SK-N-SH (cell line): Measurements from ENCODE around the gene KY.

Experiments used
- ELF1 ChIP-seq: IDR thresholded peaks from 2 replicates; pipeline ENCODE4 v1.4.0; 2012
- EZH2phosphoT487 ChIP-seq: fragments of 200-600 bp; sonication (generic); IDR thresholded peaks from 2 replicates; pipeline ENCODE4 v1.6.1; 2017; ENCODE audit warnings: low read depth, mixed run types, mild to moderate bottlenecking, antibody characterized with exemption, moderate library complexity, borderline replicate concordance
- JUND ChIP-seq: IDR thresholded peaks from 2 replicates; pipeline ENCODE4 v1.4.0; 2012
- MXI1 ChIP-seq: IDR thresholded peaks from 2 replicates; pipeline ENCODE4 v1.6.1; 2012; ENCODE audit warnings: mild to moderate bottlenecking, low read depth, low read length, improper control_type of control experiment
- POLR2AphosphoS5 ChIP-seq: IDR thresholded peaks from 2 replicates; pipeline ENCODE4 v1.6.1; 2012; ENCODE audit warnings: low read depth, low read length
- RFX5 ChIP-seq: IDR thresholded peaks from 2 replicates; pipeline ENCODE4 v1.6.1; 2012; ENCODE audit warnings: mild to moderate bottlenecking, improper control_type of control experiment, low read length
- RXRA ChIP-seq: IDR thresholded peaks from 2 replicates; pipeline ENCODE4 v1.4.0; 2012; ENCODE audit warnings: low read depth, mild to moderate bottlenecking, borderline replicate concordance
- TAF1 ChIP-seq: IDR thresholded peaks from 2 replicates; pipeline ENCODE4 v1.6.1; 2012; ENCODE audit warnings: low read depth, mild to moderate bottlenecking, low read length, moderate library complexity, borderline replicate concordance
- TEAD4 ChIP-seq: IDR thresholded peaks from 2 replicates; pipeline ENCODE4 v1.4.0; 2012; ENCODE audit warnings: mild to moderate bottlenecking, borderline replicate concordance; ENCODE audit not compliant: insufficient read depth
- YY1 ChIP-seq: IDR thresholded peaks from 2 replicates; pipeline ENCODE4 v1.4.0; 2012; ENCODE audit warnings: low read depth, mild to moderate bottlenecking
- TF ChIP-seq, protein P1 (sequence below): IDR thresholded peaks from 2 replicates; pipeline ENCODE4 v1.6.1; 2012; ENCODE audit warnings: mild to moderate bottlenecking, low read depth, low read length, moderate library complexity
- TF ChIP-seq, protein P2 (sequence below): fragments of 200-600 bp; sonication (generic); IDR thresholded peaks from 2 replicates; pipeline ENCODE4 v1.6.1; 2017; ENCODE audit warnings: antibody characterized with exemption, mild to moderate bottlenecking, moderate library complexity
- TF ChIP-seq, protein P3 (sequence below): IDR thresholded peaks from 2 replicates; pipeline ENCODE4; 2012

DNA sequence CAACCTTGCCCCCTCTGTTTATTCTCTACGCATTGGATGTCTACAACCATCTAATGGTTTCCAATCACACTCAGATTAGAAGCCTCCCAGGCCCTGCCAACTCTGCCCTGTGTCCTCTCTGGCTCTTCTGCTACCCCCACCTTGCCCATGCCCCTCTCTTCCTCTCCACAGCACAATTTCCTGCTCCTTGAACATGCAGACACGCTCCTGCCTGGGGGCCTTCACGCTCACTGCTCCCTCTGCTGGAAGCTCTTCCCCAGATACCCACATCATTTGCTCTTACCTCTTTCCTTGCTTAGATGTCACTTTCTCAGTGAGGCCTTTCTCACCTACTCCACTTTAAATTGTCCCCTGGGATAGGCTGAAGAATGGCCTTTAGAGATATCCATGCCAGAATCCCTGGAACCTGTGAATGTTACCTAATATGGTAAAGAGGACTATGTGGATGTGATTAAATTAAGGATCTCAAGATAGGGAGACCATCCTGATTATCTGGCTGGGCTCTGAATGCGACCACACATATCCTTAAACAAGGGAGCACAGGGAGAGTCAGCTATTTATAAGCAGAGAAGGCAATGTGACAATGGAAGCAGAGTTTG, 9.9 kb downstream of the KY start:
- TF ChIP-seq, protein P1, sequence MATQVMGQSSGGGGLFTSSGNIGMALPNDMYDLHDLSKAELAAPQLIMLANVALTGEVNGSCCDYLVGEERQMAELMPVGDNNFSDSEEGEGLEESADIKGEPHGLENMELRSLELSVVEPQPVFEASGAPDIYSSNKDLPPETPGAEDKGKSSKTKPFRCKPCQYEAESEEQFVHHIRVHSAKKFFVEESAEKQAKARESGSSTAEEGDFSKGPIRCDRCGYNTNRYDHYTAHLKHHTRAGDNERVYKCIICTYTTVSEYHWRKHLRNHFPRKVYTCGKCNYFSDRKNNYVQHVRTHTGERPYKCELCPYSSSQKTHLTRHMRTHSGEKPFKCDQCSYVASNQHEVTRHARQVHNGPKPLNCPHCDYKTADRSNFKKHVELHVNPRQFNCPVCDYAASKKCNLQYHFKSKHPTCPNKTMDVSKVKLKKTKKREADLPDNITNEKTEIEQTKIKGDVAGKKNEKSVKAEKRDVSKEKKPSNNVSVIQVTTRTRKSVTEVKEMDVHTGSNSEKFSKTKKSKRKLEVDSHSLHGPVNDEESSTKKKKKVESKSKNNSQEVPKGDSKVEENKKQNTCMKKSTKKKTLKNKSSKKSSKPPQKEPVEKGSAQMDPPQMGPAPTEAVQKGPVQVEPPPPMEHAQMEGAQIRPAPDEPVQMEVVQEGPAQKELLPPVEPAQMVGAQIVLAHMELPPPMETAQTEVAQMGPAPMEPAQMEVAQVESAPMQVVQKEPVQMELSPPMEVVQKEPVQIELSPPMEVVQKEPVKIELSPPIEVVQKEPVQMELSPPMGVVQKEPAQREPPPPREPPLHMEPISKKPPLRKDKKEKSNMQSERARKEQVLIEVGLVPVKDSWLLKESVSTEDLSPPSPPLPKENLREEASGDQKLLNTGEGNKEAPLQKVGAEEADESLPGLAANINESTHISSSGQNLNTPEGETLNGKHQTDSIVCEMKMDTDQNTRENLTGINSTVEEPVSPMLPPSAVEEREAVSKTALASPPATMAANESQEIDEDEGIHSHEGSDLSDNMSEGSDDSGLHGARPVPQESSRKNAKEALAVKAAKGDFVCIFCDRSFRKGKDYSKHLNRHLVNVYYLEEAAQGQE, result no peak
- TF ChIP-seq, protein P2, sequence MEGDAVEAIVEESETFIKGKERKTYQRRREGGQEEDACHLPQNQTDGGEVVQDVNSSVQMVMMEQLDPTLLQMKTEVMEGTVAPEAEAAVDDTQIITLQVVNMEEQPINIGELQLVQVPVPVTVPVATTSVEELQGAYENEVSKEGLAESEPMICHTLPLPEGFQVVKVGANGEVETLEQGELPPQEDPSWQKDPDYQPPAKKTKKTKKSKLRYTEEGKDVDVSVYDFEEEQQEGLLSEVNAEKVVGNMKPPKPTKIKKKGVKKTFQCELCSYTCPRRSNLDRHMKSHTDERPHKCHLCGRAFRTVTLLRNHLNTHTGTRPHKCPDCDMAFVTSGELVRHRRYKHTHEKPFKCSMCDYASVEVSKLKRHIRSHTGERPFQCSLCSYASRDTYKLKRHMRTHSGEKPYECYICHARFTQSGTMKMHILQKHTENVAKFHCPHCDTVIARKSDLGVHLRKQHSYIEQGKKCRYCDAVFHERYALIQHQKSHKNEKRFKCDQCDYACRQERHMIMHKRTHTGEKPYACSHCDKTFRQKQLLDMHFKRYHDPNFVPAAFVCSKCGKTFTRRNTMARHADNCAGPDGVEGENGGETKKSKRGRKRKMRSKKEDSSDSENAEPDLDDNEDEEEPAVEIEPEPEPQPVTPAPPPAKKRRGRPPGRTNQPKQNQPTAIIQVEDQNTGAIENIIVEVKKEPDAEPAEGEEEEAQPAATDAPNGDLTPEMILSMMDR, result peak; percentile 51
- TF ChIP-seq TEAD4 (no peak), JUND (no peak), RXRA (no peak), ELF1 (no peak), RFX5 (no peak), EZH2phosphoT487 (no peak), MXI1 (no peak), POLR2AphosphoS5 (no peak), TAF1 (no peak), YY1 (no peak)
- TF ChIP-seq, protein P3, sequence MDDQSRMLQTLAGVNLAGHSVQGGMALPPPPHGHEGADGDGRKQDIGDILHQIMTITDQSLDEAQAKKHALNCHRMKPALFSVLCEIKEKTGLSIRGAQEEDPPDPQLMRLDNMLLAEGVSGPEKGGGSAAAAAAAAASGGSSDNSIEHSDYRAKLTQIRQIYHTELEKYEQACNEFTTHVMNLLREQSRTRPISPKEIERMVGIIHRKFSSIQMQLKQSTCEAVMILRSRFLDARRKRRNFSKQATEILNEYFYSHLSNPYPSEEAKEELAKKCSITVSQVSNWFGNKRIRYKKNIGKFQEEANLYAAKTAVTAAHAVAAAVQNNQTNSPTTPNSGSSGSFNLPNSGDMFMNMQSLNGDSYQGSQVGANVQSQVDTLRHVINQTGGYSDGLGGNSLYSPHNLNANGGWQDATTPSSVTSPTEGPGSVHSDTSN, result no peak
